HUES64 (cell line): ENCODE measurements around the gene DLGAP1.
A peak's percentile ranks its signal among the peaks of the same experiment; 100 is the strongest.

ENCODE experiments used
- H3K27ac ChIP-seq: 2 replicates; pipeline ENCODE4 v1.7.0; 2013; ENCODE audit warnings: low read depth, low read length, inconsistent platforms
- H3K27me3 ChIP-seq: 2 replicates; pipeline ENCODE4 v1.6.1; 2013; ENCODE audit warnings: mild to moderate bottlenecking, low read length; ENCODE audit not compliant: insufficient read depth
- H3K36me3 ChIP-seq: 2 replicates; pipeline ENCODE4 v1.6.1; 2013; ENCODE audit warnings: mild to moderate bottlenecking, low read length; ENCODE audit not compliant: insufficient read depth
- H3K4me1 ChIP-seq: 2 replicates; pipeline ENCODE4 v1.6.1; 2013; ENCODE audit warnings: mild to moderate bottlenecking, low read length, moderate library complexity; ENCODE audit not compliant: insufficient read depth
- H3K4me3 ChIP-seq: 2 replicates; pipeline ENCODE4 v1.5.1; 2013; ENCODE audit warnings: mild to moderate bottlenecking, low read length, moderate library complexity
- H3K9ac ChIP-seq: 2 replicates; pipeline ENCODE4 v1.6.1; 2013; ENCODE audit warnings: mild to moderate bottlenecking, low read depth, low read length
- H3K9me3 ChIP-seq: 2 replicates; pipeline ENCODE4 v1.6.1; 2013; ENCODE audit warnings: low read depth, low read length; ENCODE audit not compliant: insufficient read depth
- WGBS: fragments of 150-250, 120-280 bp; methylation state at CpG from one replicate; pipeline ENCODE4 v1.1.7; 2013; ENCODE audit warnings: missing lambda C conversion rate; 5-methylcytosine and 5-hydroxymethylcytosine counted together

DLGAP1 gene

GRCh38 chr18:3836483-3837335 is 618.4 kb downstream of the DLGAP1 start:
- H3K27me3 ChIP-seq, result no peaks in the 10 kb centered on the region
- no peaks in the 10 kb centered on the region for H3K9me3 ChIP-seq
- 76% methylated on average over 11 of the region's 12 CpGs for WGBS
- no peak overlapping the region for H3K27ac ChIP-seq
- no peaks in the 10 kb centered on the region for H3K36me3 ChIP-seq
- H3K9ac ChIP-seq, result peak overlapping the region; percentile 23; the same call in 1 of the 2 replicates
- H3K4me3 ChIP-seq, result no peak overlapping the region
- H3K4me1 ChIP-seq, result peaks cover 44% of the 10 kb centered on the region

- Histone ChIP-seq H3K27me3 (no peaks in the 10 kb centered on the region), H3K9ac (no peak overlapping the region), H3K4me3 (no peak overlapping the region), H3K36me3 (no peaks in the 10 kb centered on the region), H3K27ac (no peak overlapping the region), H3K9me3 (no peaks in the 10 kb centered on the region), H3K4me1 (peaks cover 28% of the 10 kb centered on the region)
- 69% methylated on average over 6 of the region's 6 CpGs for WGBS
These were observed 623.0 kb downstream of the DLGAP1 start for GRCh38 chr18:3832025-3832638.

DNA sequence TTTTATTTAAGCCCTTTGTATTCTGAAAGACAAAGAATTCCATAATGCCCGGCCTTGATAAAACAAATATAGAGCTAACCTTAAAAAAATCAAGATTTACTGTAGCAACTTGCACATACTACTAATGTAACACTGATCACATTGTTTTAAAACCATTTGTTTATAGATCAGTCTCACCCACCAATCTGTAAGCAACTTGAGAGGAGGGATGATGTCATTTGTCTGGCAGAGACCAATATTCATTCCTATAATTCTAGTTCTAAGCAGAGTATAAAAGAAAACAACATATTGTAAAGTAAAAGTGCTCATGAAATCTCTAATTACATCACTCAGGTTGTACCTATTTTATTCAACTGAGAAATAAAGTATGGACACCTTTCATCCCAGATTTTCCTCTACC is 624.5 kb downstream of the DLGAP1 start:
- Histone ChIP-seq H3K27me3 (no peaks in the 10 kb centered on the region), H3K4me1 (peaks cover 24% of the 10 kb centered on the region), H3K9ac (no peak overlapping the region), H3K9me3 (no peaks in the 10 kb centered on the region), H3K36me3 (no peaks in the 10 kb centered on the region), H3K27ac (no peak overlapping the region), H3K4me3 (no peak overlapping the region)
- WGBS, result 100% methylated on average over 1 of the region's 1 CpG

DNA sequence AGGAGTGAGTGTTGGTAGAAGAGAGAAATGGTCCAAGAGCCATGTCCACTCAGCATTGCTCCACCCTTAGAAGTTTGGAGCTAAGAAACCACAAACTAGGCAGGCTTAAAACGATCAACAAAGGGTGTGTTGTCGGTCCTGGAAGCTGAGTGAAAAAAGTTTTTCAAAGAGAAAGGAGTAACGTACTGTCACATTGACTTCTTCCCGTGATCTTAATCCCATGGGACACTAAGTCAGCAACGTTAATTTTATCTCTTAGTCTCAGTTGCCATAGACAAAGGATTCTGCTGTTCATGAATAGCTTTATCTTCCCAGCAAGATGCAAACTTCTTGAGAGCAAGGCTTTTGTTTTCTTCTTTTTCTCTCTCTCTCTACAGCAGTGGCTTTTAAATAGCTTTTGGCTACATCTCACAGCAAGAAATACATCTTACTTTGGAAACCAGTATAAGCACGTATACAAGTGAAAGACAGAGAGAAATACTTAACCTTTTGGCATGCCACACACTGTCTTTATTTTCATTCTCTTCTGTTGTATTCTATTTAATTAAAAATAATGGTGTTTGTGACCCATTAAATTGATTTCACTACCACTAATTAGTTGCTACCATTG is 627.8 kb downstream of the DLGAP1 start:
- WGBS, result 40% methylated on average over 6 of the region's 6 CpGs
- Histone ChIP-seq H3K9ac (no peak overlapping the region), H3K4me1 (peaks cover 20% of the 10 kb centered on the region), H3K4me3 (no peak overlapping the region), H3K36me3 (no peaks in the 10 kb centered on the region), H3K9me3 (no peaks in the 10 kb centered on the region), H3K27me3 (no peaks in the 10 kb centered on the region), H3K27ac (no peak overlapping the region; the same call in 1 of the 2 replicates)

DNA sequence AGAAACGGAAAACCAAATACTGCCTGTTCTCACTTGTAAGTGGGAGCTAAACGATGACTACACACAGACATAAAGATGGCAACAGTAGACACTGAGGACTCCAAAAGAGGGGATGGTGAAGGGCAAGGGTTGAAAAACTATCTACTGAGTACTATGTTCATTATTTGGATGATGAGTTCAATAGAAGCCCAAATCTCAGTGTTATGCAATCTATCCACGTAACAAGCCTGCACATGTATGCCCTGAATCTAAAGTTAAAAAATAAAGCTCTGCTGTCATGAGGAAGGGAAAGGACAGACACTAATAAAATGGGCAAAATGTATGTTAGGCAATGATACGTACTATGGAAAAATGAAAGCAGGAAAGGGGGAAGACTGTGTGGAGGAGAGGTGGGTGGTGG is 629.1 kb downstream of the DLGAP1 start:
- no peak overlapping the region for H3K27ac ChIP-seq
- 95% methylated on average over 4 of the region's 4 CpGs for WGBS
- no peaks in the 10 kb centered on the region for H3K36me3 ChIP-seq
- H3K9me3 ChIP-seq, result no peaks in the 10 kb centered on the region
- no peak overlapping the region for H3K4me3 ChIP-seq
- no peak overlapping the region for H3K9ac ChIP-seq
- no peaks in the 10 kb centered on the region for H3K27me3 ChIP-seq
- H3K4me1 ChIP-seq, result peaks cover 24% of the 10 kb centered on the region

DNA sequence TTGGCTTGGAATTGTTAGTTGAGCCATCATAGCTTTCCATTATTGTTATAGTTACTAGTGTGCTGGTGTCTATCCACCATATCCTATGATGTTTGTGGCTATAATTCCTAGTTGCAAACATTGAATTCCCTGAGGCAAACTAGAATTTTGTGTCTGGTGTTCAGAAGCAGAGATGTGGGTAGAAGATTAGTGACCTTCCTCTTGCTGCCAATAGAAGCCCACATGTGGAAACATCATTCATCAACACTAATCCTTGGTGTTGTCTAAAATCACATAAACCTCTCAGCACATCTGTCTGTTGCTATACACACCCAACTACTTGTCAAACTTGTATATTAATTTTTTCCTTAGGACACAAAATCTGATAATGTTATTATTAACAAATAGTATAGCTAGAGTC is 631.0 kb downstream of the DLGAP1 start:
- Histone ChIP-seq H3K27ac (no peak overlapping the region), H3K4me3 (no peak overlapping the region), H3K36me3 (no peaks in the 10 kb centered on the region), H3K27me3 (no peaks in the 10 kb centered on the region), H3K4me1 (peaks cover 24% of the 10 kb centered on the region), H3K9ac (no peak overlapping the region), H3K9me3 (no peaks in the 10 kb centered on the region)

DNA sequence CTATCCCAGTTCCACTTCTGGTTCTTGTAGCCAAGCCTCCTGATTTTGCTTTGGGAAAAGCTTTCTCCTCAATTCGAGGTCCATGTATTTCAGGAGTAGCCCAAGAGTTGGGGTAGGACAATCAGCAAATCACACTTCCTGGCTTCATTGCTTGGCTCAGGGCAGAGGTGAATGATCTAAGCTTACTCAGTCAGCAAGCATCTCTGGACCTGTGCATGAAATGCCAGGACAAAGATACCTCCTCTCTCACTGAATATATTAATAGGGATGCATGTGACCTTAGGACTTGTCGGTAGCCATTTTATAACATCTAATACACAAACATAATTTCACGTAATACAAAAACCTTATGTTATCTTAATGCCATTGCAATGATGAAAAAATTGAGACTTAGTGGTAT is 632.0 kb downstream of the DLGAP1 start:
- no peaks in the 10 kb centered on the region for H3K27me3 ChIP-seq
- no peak overlapping the region for H3K9ac ChIP-seq
- WGBS, result 97% methylated on average over 1 of the region's 3 CpGs
- H3K27ac ChIP-seq, result no peak overlapping the region
- H3K4me1 ChIP-seq, result peaks cover 24% of the 10 kb centered on the region
- H3K4me3 ChIP-seq, result no peak overlapping the region
- no peaks in the 10 kb centered on the region for H3K36me3 ChIP-seq
- no peaks in the 10 kb centered on the region for H3K9me3 ChIP-seq

DNA sequence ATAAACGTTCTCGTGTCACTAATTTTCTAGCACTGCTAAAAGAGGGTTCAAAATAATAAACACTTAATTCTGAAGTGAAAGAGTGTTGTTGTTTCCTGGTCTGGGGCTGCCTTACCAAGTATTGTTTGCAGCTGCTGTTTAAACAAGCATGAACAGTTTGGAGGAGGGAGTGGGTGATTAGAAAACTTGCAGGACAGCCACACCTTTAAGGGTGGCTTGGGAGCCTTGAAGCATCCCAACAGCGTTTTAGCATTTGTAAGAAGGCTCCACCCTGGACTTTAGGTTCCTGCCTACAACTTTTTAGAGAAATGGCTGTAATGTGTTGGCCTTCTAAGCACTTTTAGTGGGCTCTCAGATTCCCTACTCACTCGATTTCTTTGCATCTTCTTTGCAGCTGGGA is 633.6 kb downstream of the DLGAP1 start:
- Histone ChIP-seq H3K9ac (no peak overlapping the region), H3K4me1 (peaks cover 10% of the 10 kb centered on the region), H3K27ac (no peak overlapping the region), H3K9me3 (no peaks in the 10 kb centered on the region), H3K27me3 (no peaks in the 10 kb centered on the region), H3K4me3 (no peak overlapping the region), H3K36me3 (no peaks in the 10 kb centered on the region)
- 66% methylated on average over 4 of the region's 4 CpGs for WGBS

DNA sequence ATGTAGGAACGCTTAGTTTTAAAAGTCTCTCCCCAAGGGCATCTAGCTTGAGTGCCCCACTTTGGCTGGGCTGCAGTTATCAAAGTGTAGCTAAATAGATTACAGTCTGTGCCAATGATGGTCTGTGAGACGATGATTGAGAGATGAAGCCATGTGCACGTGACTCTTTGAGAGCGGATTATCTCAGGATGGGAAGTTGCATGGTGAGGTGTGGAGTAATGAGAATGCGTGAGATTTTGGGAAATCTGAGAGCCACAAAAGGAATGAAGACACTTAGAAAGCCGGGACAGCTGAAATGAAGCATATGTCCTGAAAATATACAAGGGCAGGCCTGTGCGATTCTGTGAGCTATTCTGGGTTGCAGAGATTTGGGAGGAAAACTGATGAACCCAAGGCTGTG is 635.1 kb downstream of the DLGAP1 start:
- Histone ChIP-seq H3K27ac (no peak overlapping the region), H3K27me3 (no peaks in the 10 kb centered on the region), H3K9me3 (no peaks in the 10 kb centered on the region), H3K9ac (no peak overlapping the region), H3K4me1 (peaks cover 10% of the 10 kb centered on the region), H3K36me3 (no peaks in the 10 kb centered on the region), H3K4me3 (no peak overlapping the region)
- WGBS, result 94% methylated on average over 7 of the region's 7 CpGs

- 0 out of 2 replicates have a peak, but pooled peaks cover 10% of the 10 kb centered on the region for H3K36me3 ChIP-seq
- no peak overlapping the region for H3K4me3 ChIP-seq
- H3K27ac ChIP-seq, result no peak overlapping the region
- H3K9ac ChIP-seq, result no peak overlapping the region
- no peaks in the 10 kb centered on the region for H3K27me3 ChIP-seq
- H3K4me1 ChIP-seq, result peaks cover 3% of the 10 kb centered on the region
- 73% methylated on average over 2 of the region's 3 CpGs for WGBS
- no peaks in the 10 kb centered on the region for H3K9me3 ChIP-seq
These were observed 638.3 kb downstream of the DLGAP1 start for GRCh38 chr18:3816610-3817363.

DNA sequence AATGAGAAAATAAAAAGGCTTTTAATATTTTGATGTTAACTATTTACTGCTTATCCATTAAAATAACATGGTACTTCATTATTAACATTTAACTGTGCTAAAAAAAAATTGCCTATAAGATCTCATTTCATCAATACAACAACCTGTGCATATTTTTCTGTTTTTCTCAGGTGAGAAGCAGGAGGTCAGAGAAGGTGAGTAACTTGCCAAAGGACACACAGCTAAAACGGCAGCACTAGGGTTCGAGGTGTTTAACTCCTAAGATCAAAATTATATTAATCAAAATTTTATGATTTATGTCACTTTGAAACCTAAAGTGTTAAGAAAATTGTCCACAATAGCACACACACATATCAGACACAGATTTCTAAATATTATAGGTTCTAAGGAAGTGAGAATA is 639.1 kb downstream of the DLGAP1 start:
- no peaks in the 10 kb centered on the region for H3K27me3 ChIP-seq
- H3K36me3 ChIP-seq, result 0 out of 2 replicates have a peak, but pooled peaks cover 10% of the 10 kb centered on the region
- no peak overlapping the region for H3K4me3 ChIP-seq
- H3K9me3 ChIP-seq, result no peaks in the 10 kb centered on the region
- WGBS, result no CpG with 5 or more reads among the region's 2 CpGs
- H3K9ac ChIP-seq, result no peak overlapping the region
- no peaks in the 10 kb centered on the region for H3K4me1 ChIP-seq
- no peak overlapping the region for H3K27ac ChIP-seq
